GM18873 (cell line): ENCODE data around the gene SLC23A1.

Experiments used
- ATAC-seq: cut with Tn5 transposase; IDR thresholded peaks from one replicate; pipeline ENCODE4 v1.9.1; 2021; ENCODE audit warnings: mild to moderate bottlenecking, moderate library complexity, moderate number of reproducible peaks; ENCODE audit not compliant: unreplicated experiment, low FRiP score

The SLC23A1 gene

GRCh38 chr5:139408191-139408590 lies 25.1 kb upstream of the SLC23A1 start:
- ATAC-seq, result no peak

- ATAC-seq, result no peak
Observed at GRCh38 chr5:139407517-139407916, 24.4 kb upstream of the SLC23A1 start.

- ATAC-seq, result no peak
Observed at GRCh38 chr5:139406963-139407362, 23.9 kb upstream of the SLC23A1 start.

- ATAC-seq, result no peak
Observed at GRCh38 chr5:139404484-139404840, 21.4 kb upstream of the SLC23A1 start.

- peak; percentile 65 for ATAC-seq
Observed at GRCh38 chr5:139403787-139404483, 20.8 kb upstream of the SLC23A1 start, which contains the start of gene SPATA24. SPATA24 (minus strand) TSS chr5:139404089; CDS start chr5:139404060, 29 bp downstream.

GRCh38 chr5:139403418-139403786 lies 20.3 kb upstream of the SLC23A1 start:
- no peak for ATAC-seq

GRCh38 chr5:139402561-139403158 lies 19.6 kb upstream of the SLC23A1 start:
- no peak for ATAC-seq

- ATAC-seq, result no peak
Observed at GRCh38 chr5:139401546-139401945, 18.4 kb upstream of the SLC23A1 start.

- ATAC-seq, result no peak
Observed at GRCh38 chr5:139399501-139400121, 16.5 kb upstream of the SLC23A1 start.

- ATAC-seq, result no peak
Observed at GRCh38 chr5:139397921-139398320, 14.8 kb upstream of the SLC23A1 start.

- ATAC-seq, result no peak
Observed at GRCh38 chr5:139396691-139397090, 13.6 kb upstream of the SLC23A1 start.

GRCh38 chr5:139395844-139396640 lies 12.9 kb upstream of the SLC23A1 start:
- no peak for ATAC-seq

- no peak for ATAC-seq
Observed at GRCh38 chr5:139394654-139395566, 11.8 kb upstream of the SLC23A1 start, which contains the start of gene PROB1. PROB1 (minus strand) TSS chr5:139395104; CDS start chr5:139395081, 23 bp downstream.

GRCh38 chr5:139394123-139394653 lies 11.1 kb upstream of the SLC23A1 start:
- no peak for ATAC-seq

GRCh38 chr5:139393497-139394122 lies 10.5 kb upstream of the SLC23A1 start:
- ATAC-seq, result no peak

GRCh38 chr5:139392678-139393496 lies 9.8 kb upstream of the SLC23A1 start:
- ATAC-seq, result peak; percentile 34

- ATAC-seq, result no peak
Observed at GRCh38 chr5:139392324-139392677, 9.2 kb upstream of the SLC23A1 start.

GRCh38 chr5:139391570-139392323 lies 8.7 kb upstream of the SLC23A1 start:
- no peak for ATAC-seq
